Loucy (cell line): ENCODE measurements around the gene SYNPO.

Experiments used
- EZH2phosphoT487 ChIP-seq: fragments of 200-600 bp; IDR thresholded peaks from 2 replicates; pipeline ENCODE4 v1.6.1; 2018; ENCODE audit warnings: antibody characterized with exemption, mild to moderate bottlenecking, moderate library complexity, borderline replicate concordance
- TF ChIP-seq, protein P1 (sequence below): fragments of 200-600 bp; sonication (generic); conservative IDR thresholded peaks from 2 replicates; pipeline ENCODE4 v1.5.1; 2014; ENCODE audit warnings: mild to moderate bottlenecking, antibody characterized with exemption, low read length

DNA sequence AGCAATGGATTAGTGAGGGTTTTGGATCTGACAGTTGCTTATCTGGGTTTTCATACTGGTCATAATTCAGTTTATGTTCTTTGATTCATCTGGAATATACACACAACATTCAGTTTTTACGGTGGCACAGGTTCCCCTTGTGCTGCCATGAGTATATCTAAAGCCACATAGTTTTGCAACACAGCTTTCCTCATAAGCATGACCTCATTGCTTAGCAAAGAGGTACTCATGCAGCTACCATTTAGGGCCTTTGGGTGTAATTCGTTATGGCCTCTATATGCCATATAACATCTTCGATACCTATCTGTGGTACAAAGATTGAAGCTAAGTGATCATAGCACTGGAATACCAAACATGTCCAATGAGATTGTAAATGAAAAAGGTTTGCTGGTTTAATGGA is 63.3 kb downstream of the SYNPO start:
- TF ChIP-seq, protein P1, sequence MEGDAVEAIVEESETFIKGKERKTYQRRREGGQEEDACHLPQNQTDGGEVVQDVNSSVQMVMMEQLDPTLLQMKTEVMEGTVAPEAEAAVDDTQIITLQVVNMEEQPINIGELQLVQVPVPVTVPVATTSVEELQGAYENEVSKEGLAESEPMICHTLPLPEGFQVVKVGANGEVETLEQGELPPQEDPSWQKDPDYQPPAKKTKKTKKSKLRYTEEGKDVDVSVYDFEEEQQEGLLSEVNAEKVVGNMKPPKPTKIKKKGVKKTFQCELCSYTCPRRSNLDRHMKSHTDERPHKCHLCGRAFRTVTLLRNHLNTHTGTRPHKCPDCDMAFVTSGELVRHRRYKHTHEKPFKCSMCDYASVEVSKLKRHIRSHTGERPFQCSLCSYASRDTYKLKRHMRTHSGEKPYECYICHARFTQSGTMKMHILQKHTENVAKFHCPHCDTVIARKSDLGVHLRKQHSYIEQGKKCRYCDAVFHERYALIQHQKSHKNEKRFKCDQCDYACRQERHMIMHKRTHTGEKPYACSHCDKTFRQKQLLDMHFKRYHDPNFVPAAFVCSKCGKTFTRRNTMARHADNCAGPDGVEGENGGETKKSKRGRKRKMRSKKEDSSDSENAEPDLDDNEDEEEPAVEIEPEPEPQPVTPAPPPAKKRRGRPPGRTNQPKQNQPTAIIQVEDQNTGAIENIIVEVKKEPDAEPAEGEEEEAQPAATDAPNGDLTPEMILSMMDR, result no peak
- TF ChIP-seq EZH2phosphoT487, result no peak
